Muscle layer of colon (tissue), 2 donors: Measurements from ENCODE around the gene ASF1A.

Source experiments
- H3K27ac ChIP-seq: one replicate; pipeline ENCODE4 v1.7.0; 2013; ENCODE audit warnings: low read depth, mild to moderate bottlenecking, low read length, moderate library complexity
- H3K27me3 ChIP-seq, 2 donors: one replicate each; pipeline ENCODE4 v1.7.0; 2013; ENCODE audit warnings: low read length in 2 of 2, mild to moderate bottlenecking in 2 of 2; ENCODE audit not compliant: insufficient read depth in 2 of 2, control insufficient read depth in 1 of 2
- H3K36me3 ChIP-seq: one replicate; pipeline ENCODE4 v1.7.0; 2013; ENCODE audit warnings: mild to moderate bottlenecking, low read length; ENCODE audit not compliant: insufficient read depth
- H3K4me1 ChIP-seq: one replicate; pipeline ENCODE4 v1.7.0; 2013; ENCODE audit warnings: mild to moderate bottlenecking, low read length; ENCODE audit not compliant: insufficient read depth
- H3K4me3 ChIP-seq, 2 donors: one replicate each; pipeline ENCODE4 v1.7.0; 2013; ENCODE audit warnings: low read length in 2 of 2, low read depth in 1 of 2, mild to moderate bottlenecking in 1 of 2, moderate library complexity in 1 of 2
- H3K9ac ChIP-seq: one replicate; pipeline ENCODE4 v1.7.0; 2013; ENCODE audit warnings: low read length
- H3K9me3 ChIP-seq: one replicate; pipeline ENCODE4 v1.7.0; 2013; ENCODE audit warnings: mild to moderate bottlenecking, low read length
- donor health status: abdominal sarcoma.
- donor health status: Adenocarcinoma of cecum.

Gene ASF1A

DNA sequence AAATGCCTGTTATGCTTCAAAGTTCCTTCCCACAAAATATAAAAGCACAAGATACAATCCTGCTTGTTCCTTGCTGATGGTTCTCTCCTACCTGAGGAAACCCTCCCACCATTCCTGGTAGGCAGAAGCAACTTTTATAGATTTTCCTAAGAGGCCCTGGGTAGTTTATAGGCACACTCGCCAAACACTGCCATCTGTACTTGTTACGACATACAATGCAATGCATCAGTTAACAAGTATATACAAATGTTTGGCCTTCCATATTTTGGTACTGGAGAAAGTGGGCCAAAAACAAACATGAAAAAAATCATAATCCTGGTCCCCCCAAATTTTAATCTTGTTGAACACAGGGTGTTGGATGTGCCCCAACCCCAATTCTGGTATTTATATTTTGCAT lies 24.4 kb downstream of the ASF1A start:
- no peaks in the 10 kb centered on the region for H3K4me1 ChIP-seq
- no peak overlapping the region for H3K9ac ChIP-seq
- H3K36me3 ChIP-seq: peaks cover 39% of the 10 kb centered on the region
- no peaks in the 10 kb centered on the region for H3K27me3 ChIP-seq
- H3K9me3 ChIP-seq: no peaks in the 10 kb centered on the region
- H3K4me3 ChIP-seq: no peak overlapping the region
- H3K27ac ChIP-seq: no peak overlapping the region

GRCh38 chr6:118921084-118921483 lies 27.1 kb downstream of the ASF1A start:
- no peaks in the 10 kb centered on the region for H3K4me1 ChIP-seq
- H3K4me3 ChIP-seq: no peak overlapping the region
- H3K27me3 ChIP-seq: no peaks in the 10 kb centered on the region
- no peaks in the 10 kb centered on the region for H3K9me3 ChIP-seq
- H3K36me3 ChIP-seq: peaks cover 39% of the 10 kb centered on the region
- H3K9ac ChIP-seq: no peak overlapping the region
- H3K27ac ChIP-seq: no peak overlapping the region

DNA sequence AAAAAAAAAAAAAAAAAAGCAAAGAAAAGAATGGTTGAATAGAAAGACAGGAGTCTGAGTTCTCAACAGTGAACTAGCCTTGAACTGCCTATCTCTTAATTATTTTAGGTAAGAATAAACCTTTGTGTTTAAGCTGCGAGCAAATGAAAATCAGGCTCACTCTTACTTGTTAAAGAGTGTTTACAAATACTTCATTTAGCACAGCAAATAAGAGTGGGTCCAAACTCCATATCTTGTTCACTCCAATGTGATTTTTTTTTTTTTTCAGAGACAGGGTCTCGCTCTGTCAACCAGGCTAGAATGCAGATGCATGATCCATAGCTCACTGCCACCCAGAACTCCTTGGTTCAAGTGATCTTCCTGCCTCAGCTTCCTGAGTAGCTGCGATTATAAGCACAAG lies 29.1 kb downstream of the ASF1A start:
- Histone ChIP-seq H3K9ac (no peak overlapping the region), H3K36me3 (peaks cover 39% of the 10 kb centered on the region), H3K9me3 (no peaks in the 10 kb centered on the region), H3K27ac (no peak overlapping the region), H3K27me3 (no peaks in the 10 kb centered on the region), H3K4me3 (no peak overlapping the region), H3K4me1 (no peaks in the 10 kb centered on the region)

DNA sequence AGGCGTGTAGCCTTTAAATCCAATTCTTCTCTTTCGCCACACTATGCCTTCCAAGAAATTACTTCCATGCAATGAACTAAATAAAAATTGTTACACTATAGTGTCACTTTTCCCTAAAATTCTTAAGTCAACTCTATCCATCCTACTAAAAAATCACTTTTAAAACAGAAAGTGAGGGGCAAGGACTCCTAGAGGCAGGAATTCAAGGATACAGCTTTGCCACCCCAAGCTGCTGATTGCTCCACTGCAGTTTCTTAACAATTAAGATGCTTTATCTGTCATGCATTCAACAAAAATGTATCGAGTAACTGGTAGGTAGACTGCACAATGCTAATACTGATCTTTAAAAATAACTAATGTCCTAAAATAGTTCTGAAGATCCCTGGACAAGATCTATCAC lies 36.7 kb downstream of the ASF1A start:
- peaks cover 7% of the 10 kb centered on the region for H3K36me3 ChIP-seq
- no peaks in the 10 kb centered on the region for H3K27me3 ChIP-seq

DNA sequence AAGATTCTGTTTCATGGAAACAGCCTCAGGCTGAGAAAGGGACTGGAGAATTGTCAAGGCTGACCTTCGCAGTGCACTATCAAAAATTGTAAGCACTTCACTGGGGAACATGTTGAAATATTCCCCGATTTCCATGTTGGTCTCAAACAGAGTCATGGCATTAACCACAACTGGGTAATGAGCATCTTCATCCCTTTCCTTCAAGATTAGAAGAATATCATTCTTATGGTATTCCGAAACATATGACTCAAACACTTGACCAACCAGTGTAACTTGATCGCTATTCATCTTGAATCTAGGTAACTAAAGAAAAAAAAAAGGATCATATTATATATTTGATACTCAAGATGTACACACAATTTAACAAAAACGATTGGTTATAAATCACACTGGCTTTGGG lies 37.5 kb downstream of the ASF1A start:
- Histone ChIP-seq H3K9me3 (no peaks in the 10 kb centered on the region), H3K27me3 (no peaks in the 10 kb centered on the region), H3K9ac (no peak overlapping the region), H3K36me3 (peaks cover 7% of the 10 kb centered on the region), H3K4me1 (peaks cover 3% of the 10 kb centered on the region), H3K4me3 (no peak overlapping the region), H3K27ac (no peak overlapping the region)

More for the DNA sequence above, 36.7 kb downstream of the ASF1A start:
- Histone ChIP-seq H3K27ac (no peak overlapping the region), H3K9ac (no peak overlapping the region), H3K9me3 (no peaks in the 10 kb centered on the region), H3K4me1 (peaks cover 3% of the 10 kb centered on the region), H3K4me3 (no peak overlapping the region)

GRCh38 chr6:118932421-118932820 lies 38.5 kb downstream of the ASF1A start:
- peaks cover 3% of the 10 kb centered on the region for H3K4me1 ChIP-seq
- no peak overlapping the region for H3K27ac ChIP-seq
- no peak overlapping the region for H3K9ac ChIP-seq
- no peaks in the 10 kb centered on the region for H3K9me3 ChIP-seq
- no peak overlapping the region for H3K4me3 ChIP-seq
- H3K36me3 ChIP-seq: peaks cover 7% of the 10 kb centered on the region
- no peaks in the 10 kb centered on the region for H3K27me3 ChIP-seq

- Histone ChIP-seq H3K9ac (no peak overlapping the region), H3K27me3 (no peaks in the 10 kb centered on the region), H3K4me1 (peaks cover 3% of the 10 kb centered on the region), H3K36me3 (peaks cover 7% of the 10 kb centered on the region), H3K9me3 (no peaks in the 10 kb centered on the region), H3K27ac (peak overlapping the region; percentile 100), H3K4me3 (peak overlapping the region; percentile 95 to 99)
These were observed 40.0 kb downstream of the ASF1A start for GRCh38 chr6:118933855-118934460.

DNA sequence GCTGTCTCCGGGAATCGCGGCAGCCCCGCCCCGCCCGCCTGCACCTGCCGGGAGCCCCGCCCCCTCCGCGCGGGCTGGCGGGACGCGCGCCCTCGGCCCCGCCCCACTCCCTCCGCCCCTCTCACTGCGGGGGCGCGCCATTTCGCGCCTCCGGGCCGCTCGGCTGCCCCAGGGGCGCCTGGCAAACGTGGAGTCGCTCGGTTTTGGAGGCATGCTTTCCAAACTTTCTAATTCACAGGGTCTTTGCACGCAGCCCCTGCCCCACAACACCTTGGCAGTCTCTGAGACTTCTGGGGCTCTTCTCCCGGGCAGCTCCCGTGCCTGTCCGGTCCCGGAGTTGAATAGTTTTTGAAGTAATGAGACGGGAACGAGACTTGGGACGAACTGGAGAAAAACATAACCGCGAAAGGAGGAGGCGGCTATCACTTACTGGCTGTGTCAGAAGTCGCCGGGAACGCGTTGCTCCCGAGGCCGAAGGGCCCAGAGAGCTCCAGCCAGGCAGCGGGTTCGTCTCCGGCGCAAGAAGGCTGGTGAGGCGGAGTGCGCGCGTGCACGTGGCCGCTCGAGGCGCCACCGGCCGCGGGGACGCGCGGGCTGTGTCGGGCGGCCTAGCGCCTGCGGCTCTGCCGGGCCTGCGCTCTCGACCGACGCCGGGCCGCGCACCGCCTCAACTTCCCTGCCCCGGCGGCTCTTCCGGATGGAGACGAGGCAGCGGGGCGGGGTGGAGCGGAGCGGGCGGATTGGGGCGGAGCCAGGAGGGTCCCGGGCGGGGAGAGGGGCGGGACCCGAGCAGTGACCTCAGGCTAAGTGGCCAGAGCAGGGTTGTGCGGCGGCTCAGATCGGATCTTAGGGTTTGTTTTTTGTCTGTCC lies 40.7 kb downstream of the ASF1A start, which contains the start of gene MCM9:
Gene MCM9, minus strand, starts transcription at position 699 of the 870 bp plus-strand sequence. CDS start 3,436 bp downstream, outside the sequence.
- Histone ChIP-seq H3K9ac (peak within 1 kb of the TSS; percentile 78), H3K36me3 (peaks cover 7% of the 10 kb centered on the region), H3K27ac (peak within 1 kb of the TSS; percentile 100), H3K27me3 (no peaks in the 10 kb centered on the region), H3K4me3 (peak within 1 kb of the TSS; percentile 95 to 99), H3K4me1 (peaks cover 3% of the 10 kb centered on the region), H3K9me3 (no peaks in the 10 kb centered on the region)

DNA sequence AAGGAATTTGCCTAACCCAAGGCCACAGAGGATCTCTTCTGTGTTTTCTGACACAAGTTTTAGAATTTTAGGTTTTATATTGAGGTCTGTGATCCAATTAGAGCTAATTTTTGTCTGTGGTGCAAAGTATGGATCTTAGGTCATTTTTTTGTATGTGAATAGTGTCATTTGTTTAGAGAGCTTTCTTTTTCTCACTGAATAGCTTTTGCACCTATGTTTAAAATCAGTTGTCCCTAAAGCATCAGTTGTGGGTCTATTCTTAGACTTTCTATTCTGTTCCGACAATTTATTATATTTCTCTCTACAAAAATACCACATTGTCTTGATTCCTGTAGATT lies 41.3 kb downstream of the ASF1A start:
- H3K9me3 ChIP-seq: no peaks in the 10 kb centered on the region
- peaks cover 7% of the 10 kb centered on the region for H3K36me3 ChIP-seq
- peak overlapping the region; percentile 77 for H3K9ac ChIP-seq
- no peaks in the 10 kb centered on the region for H3K27me3 ChIP-seq
- H3K4me1 ChIP-seq: peaks cover 3% of the 10 kb centered on the region
- H3K27ac ChIP-seq: peak overlapping the region; percentile 100
- peak overlapping the region; percentile 95 to 99 for H3K4me3 ChIP-seq

- Histone ChIP-seq H3K4me3 (no peak overlapping the region), H3K36me3 (peaks cover 7% of the 10 kb centered on the region), H3K9ac (no peak overlapping the region), H3K9me3 (no peaks in the 10 kb centered on the region), H3K27ac (no peak overlapping the region), H3K4me1 (peaks cover 3% of the 10 kb centered on the region), H3K27me3 (no peaks in the 10 kb centered on the region)
These were observed 42.2 kb downstream of the ASF1A start for GRCh38 chr6:118935978-118936703.

DNA sequence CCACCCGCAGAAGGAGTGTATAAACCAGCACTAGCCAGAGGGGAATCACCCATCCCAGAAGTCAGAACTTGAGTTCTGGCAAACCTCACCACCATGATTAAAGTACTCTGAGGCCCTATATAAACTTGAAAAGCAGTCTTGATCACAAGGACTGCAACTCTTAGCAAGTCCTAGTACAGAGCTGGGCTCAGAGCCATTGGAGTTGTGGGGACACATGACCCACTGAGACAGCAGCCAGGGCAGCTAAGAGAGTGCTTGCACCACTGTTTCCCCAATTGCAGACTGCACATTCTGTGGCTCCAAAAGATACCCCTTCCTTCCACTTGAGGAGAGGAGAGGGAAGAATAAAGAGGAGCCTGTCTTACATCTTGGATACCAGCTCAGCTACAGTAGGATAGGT lies 45.7 kb downstream of the ASF1A start:
- Histone ChIP-seq H3K27ac (no peak overlapping the region), H3K9ac (no peak overlapping the region), H3K9me3 (no peaks in the 10 kb centered on the region), H3K4me1 (peaks cover 3% of the 10 kb centered on the region), H3K36me3 (no peaks in the 10 kb centered on the region), H3K4me3 (no peak overlapping the region), H3K27me3 (no peaks in the 10 kb centered on the region)
